ENCODE measurements around the gene ELF2.

DNA sequence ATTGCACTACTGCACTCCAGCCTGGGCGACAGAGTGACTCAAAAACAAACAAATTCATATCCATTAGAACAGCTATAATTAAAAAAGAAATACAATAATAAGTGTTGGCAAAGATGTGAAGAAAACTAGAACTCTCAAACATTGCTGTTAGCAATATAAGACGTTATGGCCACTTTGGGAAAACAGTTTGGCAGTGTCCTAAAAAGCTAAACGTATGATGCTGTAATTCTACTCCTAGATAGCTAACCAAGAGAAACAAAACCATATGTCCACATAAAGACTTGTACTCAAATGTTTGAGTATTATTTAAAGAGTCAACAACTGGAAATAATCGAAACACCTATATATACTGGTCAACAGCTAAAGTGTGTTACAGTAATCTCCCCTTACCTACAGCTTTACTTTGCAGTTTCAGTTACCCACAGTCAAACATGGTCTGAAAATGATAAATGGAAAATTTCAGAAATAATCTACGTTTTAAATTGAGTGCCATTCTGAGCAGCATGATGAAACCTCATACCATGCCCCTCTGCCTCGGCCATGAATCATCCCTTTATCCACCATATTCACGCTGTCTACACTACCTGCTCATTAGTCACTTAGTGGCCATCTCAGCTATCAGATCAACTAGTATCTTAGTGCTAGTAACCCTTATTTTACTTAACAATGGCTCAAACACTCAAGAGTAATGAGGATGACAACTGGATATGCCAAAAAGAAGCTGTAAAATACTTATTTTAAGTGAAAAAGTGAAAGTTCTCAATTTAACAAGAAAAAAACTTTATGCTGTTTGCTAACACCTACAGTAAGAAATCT lies 4.9 kb downstream of the ELF2 start:
- TF ChIP-seq, protein P1, sequence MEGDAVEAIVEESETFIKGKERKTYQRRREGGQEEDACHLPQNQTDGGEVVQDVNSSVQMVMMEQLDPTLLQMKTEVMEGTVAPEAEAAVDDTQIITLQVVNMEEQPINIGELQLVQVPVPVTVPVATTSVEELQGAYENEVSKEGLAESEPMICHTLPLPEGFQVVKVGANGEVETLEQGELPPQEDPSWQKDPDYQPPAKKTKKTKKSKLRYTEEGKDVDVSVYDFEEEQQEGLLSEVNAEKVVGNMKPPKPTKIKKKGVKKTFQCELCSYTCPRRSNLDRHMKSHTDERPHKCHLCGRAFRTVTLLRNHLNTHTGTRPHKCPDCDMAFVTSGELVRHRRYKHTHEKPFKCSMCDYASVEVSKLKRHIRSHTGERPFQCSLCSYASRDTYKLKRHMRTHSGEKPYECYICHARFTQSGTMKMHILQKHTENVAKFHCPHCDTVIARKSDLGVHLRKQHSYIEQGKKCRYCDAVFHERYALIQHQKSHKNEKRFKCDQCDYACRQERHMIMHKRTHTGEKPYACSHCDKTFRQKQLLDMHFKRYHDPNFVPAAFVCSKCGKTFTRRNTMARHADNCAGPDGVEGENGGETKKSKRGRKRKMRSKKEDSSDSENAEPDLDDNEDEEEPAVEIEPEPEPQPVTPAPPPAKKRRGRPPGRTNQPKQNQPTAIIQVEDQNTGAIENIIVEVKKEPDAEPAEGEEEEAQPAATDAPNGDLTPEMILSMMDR (IDR thresholded peaks at IDR 0.05) = no peak
- TF ChIP-seq POLR2A (IDR thresholded peaks at IDR 0.05) = no peak

Measured in lower leg skin (tissue), 3 donors.